C4-2B (cell line): Measurements from ENCODE around the gene HHIPL1.

Source experiments
- ZFX ChIP-seq: fragments of 450-650 bp; IDR thresholded peaks from 2 replicates; pipeline ENCODE4 v1.6.1; 2017
- TF ChIP-seq, protein P1 (sequence below): fragments of 450-650 bp; conservative IDR thresholded peaks from 2 replicates; pipeline ENCODE4 v1.5.1; 2017; ENCODE audit warnings: mild to moderate bottlenecking

DNA sequence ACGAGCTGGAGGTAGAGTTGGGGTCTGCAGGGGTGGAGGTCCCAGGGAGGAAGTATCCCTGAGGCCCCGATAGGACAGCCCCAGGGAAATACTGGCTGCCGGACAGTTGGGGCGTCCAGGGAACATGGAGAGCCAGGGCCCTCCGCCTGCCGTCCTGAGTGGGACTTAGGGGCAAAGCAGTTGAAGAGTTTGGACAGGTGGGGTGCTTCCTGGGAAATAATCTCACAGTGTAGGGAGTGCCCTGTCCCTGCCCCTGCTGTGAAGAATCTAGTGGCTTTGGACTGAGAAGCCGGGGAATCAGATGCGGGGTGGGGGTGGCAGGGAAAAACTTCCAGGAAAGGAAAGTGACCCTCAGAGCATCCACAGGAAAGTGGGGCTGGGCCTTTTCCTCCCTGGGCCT is 9.8 kb upstream of the HHIPL1 start:
- TF ChIP-seq, protein P1, sequence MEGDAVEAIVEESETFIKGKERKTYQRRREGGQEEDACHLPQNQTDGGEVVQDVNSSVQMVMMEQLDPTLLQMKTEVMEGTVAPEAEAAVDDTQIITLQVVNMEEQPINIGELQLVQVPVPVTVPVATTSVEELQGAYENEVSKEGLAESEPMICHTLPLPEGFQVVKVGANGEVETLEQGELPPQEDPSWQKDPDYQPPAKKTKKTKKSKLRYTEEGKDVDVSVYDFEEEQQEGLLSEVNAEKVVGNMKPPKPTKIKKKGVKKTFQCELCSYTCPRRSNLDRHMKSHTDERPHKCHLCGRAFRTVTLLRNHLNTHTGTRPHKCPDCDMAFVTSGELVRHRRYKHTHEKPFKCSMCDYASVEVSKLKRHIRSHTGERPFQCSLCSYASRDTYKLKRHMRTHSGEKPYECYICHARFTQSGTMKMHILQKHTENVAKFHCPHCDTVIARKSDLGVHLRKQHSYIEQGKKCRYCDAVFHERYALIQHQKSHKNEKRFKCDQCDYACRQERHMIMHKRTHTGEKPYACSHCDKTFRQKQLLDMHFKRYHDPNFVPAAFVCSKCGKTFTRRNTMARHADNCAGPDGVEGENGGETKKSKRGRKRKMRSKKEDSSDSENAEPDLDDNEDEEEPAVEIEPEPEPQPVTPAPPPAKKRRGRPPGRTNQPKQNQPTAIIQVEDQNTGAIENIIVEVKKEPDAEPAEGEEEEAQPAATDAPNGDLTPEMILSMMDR, result no peak
- no peak for TF ChIP-seq ZFX
